NAMALWA (cell line): ENCODE data around the gene CHMP4B.
A peak's percentile ranks its signal among the peaks of the same experiment; 100 is the strongest.

Experiments
- DNase-seq: peaks from one replicate; pipeline ENCODE4 v3.0.0-alpha.2; 2015; ENCODE audit warnings: low spot score

Gene CHMP4B

GRCh38 chr20:33821270-33821836 lies 10.2 kb downstream of the CHMP4B start:
- DNase-seq, result no peak

GRCh38 chr20:33822423-33822822 lies 11.3 kb downstream of the CHMP4B start:
- no peak for DNase-seq

GRCh38 chr20:33822991-33823390 lies 11.8 kb downstream of the CHMP4B start:
- no peak for DNase-seq

GRCh38 chr20:33824852-33825251 lies 13.7 kb downstream of the CHMP4B start:
- no peak for DNase-seq

GRCh38 chr20:33825340-33826269 lies 14.5 kb downstream of the CHMP4B start:
- DNase-seq, result no peak

GRCh38 chr20:33826270-33826897 lies 15.2 kb downstream of the CHMP4B start:
- no peak for DNase-seq

- DNase-seq, result no peak
These were observed 16.0 kb downstream of the CHMP4B start for GRCh38 chr20:33827109-33827508.

GRCh38 chr20:33827634-33828325 lies 16.6 kb downstream of the CHMP4B start:
- DNase-seq, result peak; percentile 31

GRCh38 chr20:33828326-33828844 lies 17.2 kb downstream of the CHMP4B start:
- peak; percentile 35 for DNase-seq

GRCh38 chr20:33828967-33829560 lies 17.9 kb downstream of the CHMP4B start:
- DNase-seq, result no peak

GRCh38 chr20:33829636-33830035 lies 18.5 kb downstream of the CHMP4B start:
- DNase-seq, result no peak

GRCh38 chr20:33830371-33830770 lies 19.2 kb downstream of the CHMP4B start:
- no peak for DNase-seq

GRCh38 chr20:33832103-33832804 lies 21.1 kb downstream of the CHMP4B start:
- no peak for DNase-seq

GRCh38 chr20:33833333-33833732 lies 22.2 kb downstream of the CHMP4B start:
- no peak for DNase-seq

GRCh38 chr20:33835615-33836172 lies 24.5 kb downstream of the CHMP4B start:
- DNase-seq, result no peak

GRCh38 chr20:33836277-33836676 lies 25.1 kb downstream of the CHMP4B start:
- no peak for DNase-seq

- DNase-seq, result no peak
These were observed 26.1 kb downstream of the CHMP4B start for GRCh38 chr20:33837096-33837830.

GRCh38 chr20:33838035-33838864 lies 27.1 kb downstream of the CHMP4B start:
- no peak for DNase-seq

GRCh38 chr20:33839591-33839990 lies 28.4 kb downstream of the CHMP4B start:
- no peak for DNase-seq
